OCI-LY7 (cell line): ENCODE measurements around the gene MYOM3. TPM values are rescaled to one million over a fixed set of nuclear protein-coding genes. Genes with fewer than 3 reads are reported as not detected.

Source experiments
- BruUV-seq: library from RNA; stranded (reverse); fragments of 400-500 nt; replicated peaks from 2 replicates; lab custom pipeline; 2021; lab: Mats Ljungman, UMichigan
- CTCF ChIA-PET: fragments of 300-600 bp; sonication (Branson Sonifier 250); formaldehyde crosslinking; loops from one replicate; lab custom pipeline; 2022; ENCODE audit warnings: antibody characterized with exemption; ENCODE audit not compliant: unreplicated experiment; lab: Charles Lee
- POLR2A ChIA-PET: fragments of 300-600 bp; sonication (Branson Sonifier 250); formaldehyde crosslinking; loops from one replicate; lab custom pipeline; 2022; ENCODE audit warnings: antibody characterized with exemption; lab: Charles Lee
- DNase-seq: peaks from one replicate; pipeline ENCODE4 v3.0.0-alpha.2; 2015; ENCODE audit warnings: low spot score
- H2AFZ ChIP-seq: fragments of 200-600 bp; sonication (generic), shearing (Covaris generic); 2 replicates; pipeline ENCODE4 v1.6.1; 2014; ENCODE audit warnings: mild to moderate bottlenecking, antibody characterized with exemption, low read length, moderate library complexity
- H3K27ac ChIP-seq: fragments of 200-600 bp; sonication (generic); 2 replicates; pipeline ENCODE4 v1.5.1; 2014; ENCODE audit warnings: mixed run types, low read depth, mild to moderate bottlenecking, moderate library complexity, low read length, inconsistent platforms; ENCODE audit not compliant: poor library complexity, severe bottlenecking
- H3K36me3 ChIP-seq: fragments of 200-600 bp; sonication (generic); 2 replicates; pipeline ENCODE4 v1.6.1; 2014; ENCODE audit warnings: mild to moderate bottlenecking, antibody characterized with exemption, low read length, moderate library complexity, mixed read lengths; ENCODE audit not compliant: insufficient read depth
- H3K4me1 ChIP-seq: fragments of 200-600 bp; sonication (generic); 2 replicates; pipeline ENCODE4 v1.5.1; 2014; ENCODE audit warnings: mild to moderate bottlenecking, low read length; ENCODE audit not compliant: insufficient read depth, poor library complexity, severe bottlenecking
- H3K4me2 ChIP-seq: fragments of 200-600 bp; sonication (generic); 2 replicates; pipeline ENCODE4 v1.6.1; 2014; ENCODE audit warnings: mild to moderate bottlenecking, low read length
- H3K4me3 ChIP-seq: fragments of 200-600 bp; sonication (generic); 2 replicates; pipeline ENCODE4 v1.5.1; 2014; ENCODE audit warnings: mild to moderate bottlenecking, low read depth, low read length; ENCODE audit not compliant: poor library complexity, severe bottlenecking
- H3K79me2 ChIP-seq: fragments of 200-600 bp; sonication (generic); 2 replicates; pipeline ENCODE4 v1.6.1; 2016; ENCODE audit warnings: low read depth, mild to moderate bottlenecking, low read length, moderate library complexity, mixed read lengths; ENCODE audit not compliant: insufficient read depth
- H3K9me2 ChIP-seq: fragments of 200-600 bp; sonication (generic); 2 replicates; pipeline ENCODE4 v1.6.1; 2016; ENCODE audit warnings: mild to moderate bottlenecking, low read length, mixed read lengths; ENCODE audit not compliant: insufficient read depth
- H3K9me3 ChIP-seq: fragments of 200-600 bp; sonication (generic); 2 replicates; pipeline ENCODE4 v1.6.1; 2014; ENCODE audit warnings: mild to moderate bottlenecking, mixed run types, low read length, mixed read lengths
- H4K20me1 ChIP-seq: fragments of 200-600 bp; sonication (generic); 2 replicates; pipeline ENCODE4 v1.6.1; 2014; ENCODE audit warnings: mild to moderate bottlenecking, antibody characterized with exemption, low read length, moderate library complexity, mixed read lengths; ENCODE audit not compliant: insufficient read depth
- EZH2phosphoT487 ChIP-seq: fragments of 200-600 bp; sonication (generic); IDR thresholded peaks from 2 replicates; pipeline ENCODE4 v1.6.1; 2018; ENCODE audit warnings: low read depth, borderline replicate concordance, mild to moderate bottlenecking, mixed run types, antibody characterized with exemption, low read length, moderate library complexity, mixed read lengths
- intact Hi-C: fragments of 100-400 bp; cut with micrococcal nuclease; formaldehyde crosslinking; loops from one replicate; pipeline ENCODE4 v1.10.0; 2022; ENCODE audit not compliant: unreplicated experiment
- total RNA-seq, 2 experiments: library from RNA; depleted of rRNA in 1 of 2; stranded (reverse); fragments of >200 nt in 1 of 2; shearing (Covaris generic) in 1 of 2; gene quantifications; 2 replicates each; pipeline ENCODE4 v1.2.3, GENCODE V29; 2014 to 2022
- TF ChIP-seq, protein P1 (sequence below): fragments of 200-600 bp; sonication (generic); conservative IDR thresholded peaks from 2 replicates; pipeline ENCODE4 v1.5.1; 2014; ENCODE audit warnings: mild to moderate bottlenecking, antibody characterized with exemption, low read length, moderate library complexity, mixed read lengths

MYOM3 gene
- total RNA-seq, 2 experiments from 2014 or later: not detected

DNA sequence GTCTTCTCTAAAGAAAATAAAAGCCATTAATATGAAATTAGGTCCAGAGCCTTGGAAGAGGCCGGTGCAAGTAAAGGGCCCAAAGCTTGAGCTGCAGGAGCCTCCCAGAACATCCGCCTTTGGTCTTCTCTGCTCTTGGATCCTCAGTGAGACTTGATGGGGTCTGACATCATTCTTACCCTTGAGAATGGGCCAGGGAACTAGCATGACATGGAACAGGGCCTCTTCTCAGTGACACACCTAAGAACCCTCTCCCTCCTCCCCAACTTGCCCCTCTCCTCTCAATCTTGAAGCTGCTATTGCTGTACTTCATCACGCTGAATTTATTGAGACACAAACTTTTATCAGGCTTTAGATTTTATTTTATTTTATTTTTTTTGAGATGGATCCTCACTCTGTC lies 91.5 kb downstream of the MYOM3 start:
- intact Hi-C loops: no loop called here
- CTCF ChIA-PET: no interaction called here

DNA sequence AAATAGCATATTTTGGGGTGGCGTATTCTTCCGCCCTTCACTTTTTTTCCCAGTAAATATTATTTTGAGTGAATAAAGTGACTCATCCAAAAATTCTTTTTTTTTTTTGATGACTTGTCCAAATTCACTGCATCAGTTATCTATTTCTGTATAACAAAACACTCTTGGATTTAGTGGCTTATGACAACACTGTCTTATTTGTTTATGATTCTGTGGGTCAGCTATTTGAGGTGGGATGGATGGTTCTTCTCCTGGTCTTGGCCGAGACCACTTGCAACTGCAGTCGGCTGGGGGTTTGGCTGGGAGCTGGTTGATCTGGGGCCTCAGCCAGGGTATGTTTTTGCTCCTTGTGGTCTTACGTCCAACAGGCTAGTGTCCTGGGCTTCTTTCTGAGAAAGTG lies 91.9 kb downstream of the MYOM3 start:
- no TSS peak for BruUV-seq
- H3K27ac ChIP-seq: no peak overlapping the region
- no peaks in the 10 kb centered on the region for H3K9me3 ChIP-seq
- no peaks in the 10 kb centered on the region for H3K9me2 ChIP-seq
- peaks cover 9% of the 10 kb centered on the region for H3K4me1 ChIP-seq
- POLR2A ChIA-PET: no interaction called here
- intact Hi-C loops: no loop called here
- H4K20me1 ChIP-seq: no peaks in the 10 kb centered on the region
- no peaks in the 10 kb centered on the region for H3K79me2 ChIP-seq
- TF ChIP-seq EZH2phosphoT487: no peak
- TF ChIP-seq, protein P1, sequence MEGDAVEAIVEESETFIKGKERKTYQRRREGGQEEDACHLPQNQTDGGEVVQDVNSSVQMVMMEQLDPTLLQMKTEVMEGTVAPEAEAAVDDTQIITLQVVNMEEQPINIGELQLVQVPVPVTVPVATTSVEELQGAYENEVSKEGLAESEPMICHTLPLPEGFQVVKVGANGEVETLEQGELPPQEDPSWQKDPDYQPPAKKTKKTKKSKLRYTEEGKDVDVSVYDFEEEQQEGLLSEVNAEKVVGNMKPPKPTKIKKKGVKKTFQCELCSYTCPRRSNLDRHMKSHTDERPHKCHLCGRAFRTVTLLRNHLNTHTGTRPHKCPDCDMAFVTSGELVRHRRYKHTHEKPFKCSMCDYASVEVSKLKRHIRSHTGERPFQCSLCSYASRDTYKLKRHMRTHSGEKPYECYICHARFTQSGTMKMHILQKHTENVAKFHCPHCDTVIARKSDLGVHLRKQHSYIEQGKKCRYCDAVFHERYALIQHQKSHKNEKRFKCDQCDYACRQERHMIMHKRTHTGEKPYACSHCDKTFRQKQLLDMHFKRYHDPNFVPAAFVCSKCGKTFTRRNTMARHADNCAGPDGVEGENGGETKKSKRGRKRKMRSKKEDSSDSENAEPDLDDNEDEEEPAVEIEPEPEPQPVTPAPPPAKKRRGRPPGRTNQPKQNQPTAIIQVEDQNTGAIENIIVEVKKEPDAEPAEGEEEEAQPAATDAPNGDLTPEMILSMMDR: no peak
- H3K36me3 ChIP-seq: no peaks in the 10 kb centered on the region
- no peak overlapping the region for H2AFZ ChIP-seq
- no peak overlapping the region for H3K4me3 ChIP-seq
- no peak overlapping the region for H3K4me2 ChIP-seq
- no peak for DNase-seq
- CTCF ChIA-PET: no interaction called here

More for the DNA sequence above, 91.5 kb downstream of the MYOM3 start:
- no peak for DNase-seq
- Histone ChIP-seq H3K79me2 (no peaks in the 10 kb centered on the region), H3K4me2 (no peak overlapping the region), H3K4me1 (peaks cover 9% of the 10 kb centered on the region), H3K4me3 (no peak overlapping the region), H4K20me1 (no peaks in the 10 kb centered on the region), H3K9me2 (no peaks in the 10 kb centered on the region), H3K36me3 (no peaks in the 10 kb centered on the region), H3K27ac (no peak overlapping the region), H2AFZ (no peak overlapping the region), H3K9me3 (no peaks in the 10 kb centered on the region)
- TF ChIP-seq EZH2phosphoT487: no peak
- TF ChIP-seq, protein P1: no peak
- POLR2A ChIA-PET: no interaction called here
- BruUV-seq: no TSS peak

DNA sequence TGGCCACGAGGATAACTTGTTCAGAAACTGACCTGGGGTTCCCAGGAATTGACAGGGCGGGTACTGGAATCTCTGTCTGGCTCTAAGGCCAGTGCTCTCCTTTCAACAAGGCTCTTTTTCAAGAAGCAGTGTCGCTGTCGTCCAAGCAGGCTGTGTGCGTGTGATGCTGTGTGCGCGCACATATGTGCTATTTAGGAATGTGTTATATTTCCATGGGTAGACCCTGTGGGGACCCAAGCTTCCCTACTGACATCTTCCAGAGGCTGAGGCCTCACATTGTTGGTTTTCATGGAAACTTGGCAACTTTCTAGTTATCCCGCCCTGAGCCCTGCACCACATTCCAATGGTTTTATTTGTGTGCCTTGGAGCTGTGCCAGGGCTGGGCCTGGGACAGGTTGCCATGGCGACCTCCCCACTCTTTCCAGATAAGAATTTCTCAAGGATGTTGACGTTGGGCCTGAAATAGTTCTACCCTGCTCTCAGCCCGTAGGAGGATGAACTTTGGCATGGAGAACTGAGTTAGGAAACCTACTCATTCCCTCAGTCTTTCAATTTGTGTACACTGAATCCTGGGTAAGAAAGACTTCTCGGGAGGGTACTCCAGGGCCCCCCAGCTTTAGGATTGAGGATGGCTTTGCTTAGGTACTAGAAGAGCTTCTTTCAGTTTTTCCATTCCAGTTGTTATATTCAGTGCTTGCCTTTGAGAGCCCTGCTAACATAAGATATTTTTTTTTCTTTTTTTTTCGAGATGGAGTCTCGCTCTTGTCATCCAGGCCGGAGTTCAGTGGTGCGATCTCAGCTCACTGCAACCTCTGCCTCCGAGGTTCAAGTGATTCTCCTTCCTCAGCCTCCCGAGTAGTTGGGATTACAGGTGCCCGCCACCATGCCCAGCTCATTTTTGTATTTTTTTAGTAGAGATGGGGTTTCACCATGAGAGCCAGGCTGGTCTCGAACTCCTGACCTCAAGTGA lies 93.0 kb downstream of the MYOM3 start:
- Histone ChIP-seq H4K20me1 (no peaks in the 10 kb centered on the region), H3K79me2 (no peaks in the 10 kb centered on the region), H3K9me3 (no peaks in the 10 kb centered on the region), H2AFZ (no peak overlapping the region), H3K27ac (no peak overlapping the region), H3K4me3 (no peak overlapping the region), H3K36me3 (no peaks in the 10 kb centered on the region), H3K4me2 (no peak overlapping the region), H3K4me1 (peaks cover 9% of the 10 kb centered on the region), H3K9me2 (no peaks in the 10 kb centered on the region)
- TF ChIP-seq, protein P1: no peak
- TF ChIP-seq EZH2phosphoT487: no peak
- no peak for DNase-seq
- ChIA-PET CTCF (no interaction called here), POLR2A (interaction anchor here (0.6 to 0.7 kb wide), 2 partner anchors 17 to 61 kb away, joined by 3 read pairs; no protein-coding TSS in a partner anchor)
- intact Hi-C loops: no loop called here
- no TSS peak for BruUV-seq
